Measurements from ENCODE around the gene CTRB1. TPM values are rescaled to one million over a fixed set of nuclear protein-coding genes. Genes with fewer than 3 reads are reported as not detected.

The CTRB1 gene
- total RNA-seq, 1 donor from 2014 or later = not detected

- Mint-ChIP-seq H3K36me3 (peaks cover 4% of the 10 kb centered on the region), H3K4me1 (peaks cover 71% of the 10 kb centered on the region), H3K27me3 (ENCODE audit: low read depth) (no peaks in the 10 kb centered on the region), H3K9me3 (no peaks in the 10 kb centered on the region), H3K4me3 (no peak overlapping the region), H3K27ac (peak overlapping the region; percentile 95)
- TF ChIP-seq, protein P1, sequence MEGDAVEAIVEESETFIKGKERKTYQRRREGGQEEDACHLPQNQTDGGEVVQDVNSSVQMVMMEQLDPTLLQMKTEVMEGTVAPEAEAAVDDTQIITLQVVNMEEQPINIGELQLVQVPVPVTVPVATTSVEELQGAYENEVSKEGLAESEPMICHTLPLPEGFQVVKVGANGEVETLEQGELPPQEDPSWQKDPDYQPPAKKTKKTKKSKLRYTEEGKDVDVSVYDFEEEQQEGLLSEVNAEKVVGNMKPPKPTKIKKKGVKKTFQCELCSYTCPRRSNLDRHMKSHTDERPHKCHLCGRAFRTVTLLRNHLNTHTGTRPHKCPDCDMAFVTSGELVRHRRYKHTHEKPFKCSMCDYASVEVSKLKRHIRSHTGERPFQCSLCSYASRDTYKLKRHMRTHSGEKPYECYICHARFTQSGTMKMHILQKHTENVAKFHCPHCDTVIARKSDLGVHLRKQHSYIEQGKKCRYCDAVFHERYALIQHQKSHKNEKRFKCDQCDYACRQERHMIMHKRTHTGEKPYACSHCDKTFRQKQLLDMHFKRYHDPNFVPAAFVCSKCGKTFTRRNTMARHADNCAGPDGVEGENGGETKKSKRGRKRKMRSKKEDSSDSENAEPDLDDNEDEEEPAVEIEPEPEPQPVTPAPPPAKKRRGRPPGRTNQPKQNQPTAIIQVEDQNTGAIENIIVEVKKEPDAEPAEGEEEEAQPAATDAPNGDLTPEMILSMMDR (IDR thresholded peaks at IDR 0.05; ENCODE audit: unreplicated experiment) = no peak
- no peak for DNase-seq (ENCODE audit: low spot score in 2 of 2, unreplicated experiment in 2 of 2)
These were observed 29.4 kb downstream of the CTRB1 start for GRCh38 chr16:75248142-75248535.

DNA sequence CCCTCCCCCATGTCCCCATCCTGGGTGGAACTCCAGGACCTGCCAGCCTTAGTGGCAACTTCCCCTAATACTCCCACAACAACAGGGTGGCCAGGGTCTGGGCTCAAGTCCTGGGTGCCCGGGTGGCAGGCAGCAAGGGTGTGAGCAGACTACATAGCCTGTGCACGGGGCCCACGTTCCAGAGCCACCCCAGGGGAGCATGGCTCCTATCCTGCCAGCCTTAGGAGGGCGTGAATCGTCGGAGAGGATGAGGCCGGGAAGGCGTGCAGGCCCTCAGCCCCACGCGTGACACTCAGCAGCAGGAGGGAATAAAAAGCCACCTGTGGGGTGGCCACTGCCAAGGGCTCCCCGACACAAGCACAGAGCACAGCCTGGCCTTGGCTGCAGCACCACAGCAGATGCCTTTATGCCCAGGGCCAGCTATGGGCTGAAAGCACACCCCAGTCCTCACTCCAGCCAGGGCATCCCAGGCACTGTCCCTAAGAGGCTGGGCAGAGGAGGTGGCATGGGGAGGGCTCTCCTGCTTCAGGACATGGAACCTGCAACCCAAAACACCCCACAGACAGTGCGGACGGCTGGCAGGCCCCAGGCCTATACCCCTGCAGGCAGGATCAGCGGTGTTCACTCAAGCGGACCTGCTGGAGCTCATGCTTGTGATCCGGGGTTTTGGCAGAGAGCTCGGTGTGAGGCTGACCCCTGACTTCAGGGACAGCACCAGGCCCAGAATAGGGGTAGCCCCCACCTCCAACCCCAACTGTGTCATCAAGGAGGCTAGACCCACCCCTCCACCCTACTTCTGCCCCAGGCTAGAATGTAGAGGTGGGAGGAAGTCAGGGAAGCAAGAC is 30.0 kb downstream of the CTRB1 start:
- no peaks in the 10 kb centered on the region for H3K27me3 Mint-ChIP-seq (ENCODE audit: low read depth)
- H3K36me3 Mint-ChIP-seq = no peaks in the 10 kb centered on the region
- peak overlapping the region; percentile 78 for H3K27ac Mint-ChIP-seq
- no peaks in the 10 kb centered on the region for H3K9me3 Mint-ChIP-seq
- H3K4me1 Mint-ChIP-seq = peaks cover 71% of the 10 kb centered on the region
- TF ChIP-seq, protein P1 (IDR thresholded peaks at IDR 0.05; ENCODE audit: unreplicated experiment) = no peak
- peak overlapping the region; percentile 15 for H3K4me3 Mint-ChIP-seq
- DNase-seq (ENCODE audit: low spot score in 2 of 2, unreplicated experiment in 2 of 2) = no peak

DNA sequence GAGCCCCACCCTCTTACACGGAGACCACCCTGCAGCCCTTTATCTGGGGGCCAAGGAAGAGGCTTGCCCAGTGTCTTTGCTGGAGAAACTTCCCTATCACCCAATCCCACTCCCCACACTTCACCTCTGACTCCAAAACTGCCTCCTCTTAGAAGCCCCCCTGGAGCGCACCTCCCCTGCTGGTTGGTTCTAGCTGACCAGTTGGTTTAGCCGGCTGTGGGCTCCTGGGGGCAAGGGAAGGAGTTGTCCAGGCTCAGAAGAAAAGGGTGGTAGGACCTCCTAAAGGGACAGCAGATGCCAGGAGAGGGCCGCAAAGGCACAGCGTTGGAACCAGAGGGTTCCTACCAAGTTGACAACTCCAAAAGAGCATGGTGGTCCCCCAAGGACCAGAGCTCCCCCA is 30.7 kb downstream of the CTRB1 start:
- H3K27me3 Mint-ChIP-seq (ENCODE audit: low read depth) = no peaks in the 10 kb centered on the region
- H3K4me3 Mint-ChIP-seq = peak overlapping the region; percentile 80
- H3K27ac Mint-ChIP-seq = no peak overlapping the region
- no peaks in the 10 kb centered on the region for H3K9me3 Mint-ChIP-seq
- DNase-seq (ENCODE audit: low spot score in 2 of 2, unreplicated experiment in 2 of 2) = no peak
- TF ChIP-seq, protein P1 (IDR thresholded peaks at IDR 0.05; ENCODE audit: unreplicated experiment) = no peak
- no peaks in the 10 kb centered on the region for H3K36me3 Mint-ChIP-seq
- peaks cover 70% of the 10 kb centered on the region for H3K4me1 Mint-ChIP-seq

DNA sequence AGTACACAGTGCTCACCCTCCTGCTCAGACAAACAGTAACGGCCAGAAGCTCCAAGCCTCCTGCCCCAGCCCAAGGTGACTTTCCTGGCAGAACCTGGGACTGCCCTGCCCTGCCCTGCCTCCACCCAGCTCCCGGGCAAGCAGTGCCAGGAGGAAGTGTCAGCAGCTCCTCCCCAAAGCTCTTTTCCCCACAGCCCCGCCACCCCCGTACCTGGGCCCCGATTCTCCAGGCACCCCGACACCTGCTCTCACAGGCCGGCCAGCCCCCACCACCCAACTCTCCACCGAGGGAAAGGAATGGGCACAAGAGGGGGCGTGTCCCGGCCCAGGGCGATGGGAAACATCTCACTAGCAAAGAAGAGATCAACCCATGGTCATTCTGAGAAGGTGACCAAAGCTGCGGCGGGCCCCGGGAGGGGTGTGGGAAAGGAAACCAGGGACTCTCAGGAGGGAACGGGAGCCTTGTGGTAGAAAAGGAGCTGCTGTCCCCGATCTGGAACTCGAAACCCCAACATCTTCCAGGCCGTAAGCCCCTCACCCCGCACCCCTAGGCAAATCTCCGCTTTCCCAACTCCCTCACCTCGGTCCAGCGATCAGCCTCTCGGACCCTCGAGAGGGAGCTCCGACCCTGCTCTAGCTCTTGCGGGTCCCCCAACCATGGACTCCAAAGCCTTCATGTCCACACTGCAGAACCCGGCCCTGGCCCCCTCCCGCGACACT is 31.5 kb downstream of the CTRB1 start:
- Mint-ChIP-seq H3K27ac (peak overlapping the region; percentile 91), H3K4me1 (peaks cover 71% of the 10 kb centered on the region), H3K36me3 (no peaks in the 10 kb centered on the region), H3K27me3 (ENCODE audit: low read depth) (no peaks in the 10 kb centered on the region), H3K9me3 (no peaks in the 10 kb centered on the region), H3K4me3 (peak overlapping the region; percentile 80)
- no peak for DNase-seq (ENCODE audit: low spot score in 2 of 2, unreplicated experiment in 2 of 2)
- TF ChIP-seq, protein P1 (IDR thresholded peaks at IDR 0.05; ENCODE audit: unreplicated experiment) = no peak

GRCh38 chr16:75250809-75251279 is 32.1 kb downstream of the CTRB1 start:
- Mint-ChIP-seq H3K27me3 (ENCODE audit: low read depth) (no peaks in the 10 kb centered on the region), H3K4me1 (peaks cover 73% of the 10 kb centered on the region), H3K36me3 (no peaks in the 10 kb centered on the region), H3K27ac (peak overlapping the region; percentile 91), H3K4me3 (peak overlapping the region; percentile 80), H3K9me3 (no peaks in the 10 kb centered on the region)
- TF ChIP-seq, protein P1 (IDR thresholded peaks at IDR 0.05; ENCODE audit: unreplicated experiment) = no peak
- peak in 1 of 2 experiments; percentile 69 for DNase-seq (ENCODE audit: low spot score in 2 of 2, unreplicated experiment in 2 of 2)
